Measurements from ENCODE around the gene TAPT1. TPM values are rescaled to one million over a fixed set of nuclear protein-coding genes. Genes with fewer than 3 reads are reported as not detected.

Gene TAPT1
- total and polyA plus RNA-seq, 2 of the 13 experiments (the other 11 are each of a cell fraction or from before 2014, with no cell fraction given): 24.5 to 25.3 TPM

DNA sequence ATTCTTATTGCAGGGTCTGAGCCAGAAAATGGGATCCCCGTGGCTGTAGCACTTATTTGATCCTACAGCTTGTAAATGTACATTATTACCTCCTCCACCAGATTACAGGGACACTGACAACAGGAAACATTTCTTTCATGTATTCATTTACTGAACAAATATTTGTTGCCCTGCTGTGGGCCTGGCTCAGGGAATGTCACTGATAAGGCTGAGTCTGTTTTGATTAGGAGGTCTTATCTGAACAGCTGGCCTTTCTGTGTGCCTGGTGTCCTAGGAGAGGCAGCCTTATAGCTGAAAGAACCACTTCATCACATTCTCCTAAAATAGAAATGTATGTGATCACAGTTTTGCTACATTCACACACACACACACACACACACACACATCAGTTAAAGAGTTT lies 96.9 kb downstream of the TAPT1 start (continued):
- no peak for TF ChIP-seq ZNF550 (CRISPR knock-in tag; IDR thresholded peaks at IDR 0.05; ENCODE audit: borderline replicate concordance)
- no peak for TF ChIP-seq ZFP90 (CRISPR knock-in tag; IDR thresholded peaks at IDR 0.05; ENCODE audit: borderline replicate concordance)
- no peak for TF ChIP-seq MTF1 (CRISPR knock-in tag; IDR thresholded peaks at IDR 0.05)
- TF ChIP-seq, protein P1, sequence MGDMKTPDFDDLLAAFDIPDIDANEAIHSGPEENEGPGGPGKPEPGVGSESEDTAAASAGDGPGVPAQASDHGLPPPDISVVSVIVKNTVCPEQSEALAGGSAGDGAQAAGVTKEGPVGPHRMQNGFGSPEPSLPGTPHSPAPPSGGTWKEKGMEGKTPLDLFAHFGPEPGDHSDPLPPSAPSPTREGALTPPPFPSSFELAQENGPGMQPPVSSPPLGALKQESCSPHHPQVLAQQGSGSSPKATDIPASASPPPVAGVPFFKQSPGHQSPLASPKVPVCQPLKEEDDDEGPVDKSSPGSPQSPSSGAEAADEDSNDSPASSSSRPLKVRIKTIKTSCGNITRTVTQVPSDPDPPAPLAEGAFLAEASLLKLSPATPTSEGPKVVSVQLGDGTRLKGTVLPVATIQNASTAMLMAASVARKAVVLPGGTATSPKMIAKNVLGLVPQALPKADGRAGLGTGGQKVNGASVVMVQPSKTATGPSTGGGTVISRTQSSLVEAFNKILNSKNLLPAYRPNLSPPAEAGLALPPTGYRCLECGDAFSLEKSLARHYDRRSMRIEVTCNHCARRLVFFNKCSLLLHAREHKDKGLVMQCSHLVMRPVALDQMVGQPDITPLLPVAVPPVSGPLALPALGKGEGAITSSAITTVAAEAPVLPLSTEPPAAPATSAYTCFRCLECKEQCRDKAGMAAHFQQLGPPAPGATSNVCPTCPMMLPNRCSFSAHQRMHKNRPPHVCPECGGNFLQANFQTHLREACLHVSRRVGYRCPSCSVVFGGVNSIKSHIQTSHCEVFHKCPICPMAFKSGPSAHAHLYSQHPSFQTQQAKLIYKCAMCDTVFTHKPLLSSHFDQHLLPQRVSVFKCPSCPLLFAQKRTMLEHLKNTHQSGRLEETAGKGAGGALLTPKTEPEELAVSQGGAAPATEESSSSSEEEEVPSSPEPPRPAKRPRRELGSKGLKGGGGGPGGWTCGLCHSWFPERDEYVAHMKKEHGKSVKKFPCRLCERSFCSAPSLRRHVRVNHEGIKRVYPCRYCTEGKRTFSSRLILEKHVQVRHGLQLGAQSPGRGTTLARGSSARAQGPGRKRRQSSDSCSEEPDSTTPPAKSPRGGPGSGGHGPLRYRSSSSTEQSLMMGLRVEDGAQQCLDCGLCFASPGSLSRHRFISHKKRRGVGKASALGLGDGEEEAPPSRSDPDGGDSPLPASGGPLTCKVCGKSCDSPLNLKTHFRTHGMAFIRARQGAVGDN (CRISPR knock-in tag; IDR thresholded peaks at IDR 0.05): no peak
- no peak for TF ChIP-seq NPAS2 (CRISPR knock-in tag; IDR thresholded peaks at IDR 0.05; ENCODE audit: borderline replicate concordance)
- 0 out of 2 replicates have a peak, but pooled peaks have one; percentile 41 for TF ChIP-seq ZNF614 (CRISPR knock-in tag; IDR thresholded peaks at IDR 0.05; ENCODE audit: borderline replicate concordance)
- TF ChIP-seq ZMYM3 (CRISPR knock-in tag; IDR thresholded peaks at IDR 0.05): no peak; the same call in 1 of the 2 replicates
- TF ChIP-seq ZNF83 (CRISPR knock-in tag; IDR thresholded peaks at IDR 0.05; ENCODE audit: borderline replicate concordance): no peak
- TF ChIP-seq ZNF816 (CRISPR knock-in tag; IDR thresholded peaks at IDR 0.05; ENCODE audit: borderline replicate concordance): no peak
- TF ChIP-seq ZFAT (CRISPR knock-in tag; conservative IDR thresholded peaks at IDR 0.05): no peak
- TF ChIP-seq ZNF234 (CRISPR knock-in tag; conservative IDR thresholded peaks at IDR 0.05): no peak
- TF ChIP-seq, protein P2, sequence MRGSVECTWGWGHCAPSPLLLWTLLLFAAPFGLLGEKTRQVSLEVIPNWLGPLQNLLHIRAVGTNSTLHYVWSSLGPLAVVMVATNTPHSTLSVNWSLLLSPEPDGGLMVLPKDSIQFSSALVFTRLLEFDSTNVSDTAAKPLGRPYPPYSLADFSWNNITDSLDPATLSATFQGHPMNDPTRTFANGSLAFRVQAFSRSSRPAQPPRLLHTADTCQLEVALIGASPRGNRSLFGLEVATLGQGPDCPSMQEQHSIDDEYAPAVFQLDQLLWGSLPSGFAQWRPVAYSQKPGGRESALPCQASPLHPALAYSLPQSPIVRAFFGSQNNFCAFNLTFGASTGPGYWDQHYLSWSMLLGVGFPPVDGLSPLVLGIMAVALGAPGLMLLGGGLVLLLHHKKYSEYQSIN (CRISPR knock-in tag; IDR thresholded peaks at IDR 0.05; ENCODE audit: borderline replicate concordance): no peak
- TF ChIP-seq FOSL1 (CRISPR knock-in tag; IDR thresholded peaks at IDR 0.05; ENCODE audit: borderline replicate concordance): no peak
- no peak for TF ChIP-seq ZNF776 (CRISPR knock-in tag; IDR thresholded peaks at IDR 0.05)
- peak; percentile 72 for TF ChIP-seq HHEX (CRISPR knock-in tag; IDR thresholded peaks at IDR 0.05)
- TF ChIP-seq SRF (IDR thresholded peaks at IDR 0.05; ENCODE audit: low read depth, low read length): no peak
- TF ChIP-seq RFX3 (CRISPR knock-in tag; IDR thresholded peaks at IDR 0.05): no peak
- TF ChIP-seq, protein P3, sequence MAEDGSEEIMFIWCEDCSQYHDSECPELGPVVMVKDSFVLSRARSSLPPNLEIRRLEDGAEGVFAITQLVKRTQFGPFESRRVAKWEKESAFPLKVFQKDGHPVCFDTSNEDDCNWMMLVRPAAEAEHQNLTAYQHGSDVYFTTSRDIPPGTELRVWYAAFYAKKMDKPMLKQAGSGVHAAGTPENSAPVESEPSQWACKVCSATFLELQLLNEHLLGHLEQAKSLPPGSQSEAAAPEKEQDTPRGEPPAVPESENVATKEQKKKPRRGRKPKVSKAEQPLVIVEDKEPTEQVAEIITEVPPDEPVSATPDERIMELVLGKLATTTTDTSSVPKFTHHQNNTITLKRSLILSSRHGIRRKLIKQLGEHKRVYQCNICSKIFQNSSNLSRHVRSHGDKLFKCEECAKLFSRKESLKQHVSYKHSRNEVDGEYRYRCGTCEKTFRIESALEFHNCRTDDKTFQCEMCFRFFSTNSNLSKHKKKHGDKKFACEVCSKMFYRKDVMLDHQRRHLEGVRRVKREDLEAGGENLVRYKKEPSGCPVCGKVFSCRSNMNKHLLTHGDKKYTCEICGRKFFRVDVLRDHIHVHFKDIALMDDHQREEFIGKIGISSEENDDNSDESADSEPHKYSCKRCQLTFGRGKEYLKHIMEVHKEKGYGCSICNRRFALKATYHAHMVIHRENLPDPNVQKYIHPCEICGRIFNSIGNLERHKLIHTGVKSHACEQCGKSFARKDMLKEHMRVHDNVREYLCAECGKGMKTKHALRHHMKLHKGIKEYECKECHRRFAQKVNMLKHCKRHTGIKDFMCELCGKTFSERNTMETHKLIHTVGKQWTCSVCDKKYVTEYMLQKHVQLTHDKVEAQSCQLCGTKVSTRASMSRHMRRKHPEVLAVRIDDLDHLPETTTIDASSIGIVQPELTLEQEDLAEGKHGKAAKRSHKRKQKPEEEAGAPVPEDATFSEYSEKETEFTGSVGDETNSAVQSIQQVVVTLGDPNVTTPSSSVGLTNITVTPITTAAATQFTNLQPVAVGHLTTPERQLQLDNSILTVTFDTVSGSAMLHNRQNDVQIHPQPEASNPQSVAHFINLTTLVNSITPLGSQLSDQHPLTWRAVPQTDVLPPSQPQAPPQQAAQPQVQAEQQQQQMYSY (CRISPR knock-in tag; IDR thresholded peaks at IDR 0.05): no peak
- peak; percentile 91 for TF ChIP-seq FOXO1 (CRISPR knock-in tag; IDR thresholded peaks at IDR 0.05)
- TF ChIP-seq ZNF670 (CRISPR knock-in tag; IDR thresholded peaks at IDR 0.05; ENCODE audit: borderline replicate concordance): no peak
- TF ChIP-seq ZSCAN30 (CRISPR knock-in tag; IDR thresholded peaks at IDR 0.05): no peak

Measured in HepG2 (cell line).